ENCODE measurements around the gene RELL2.

The RELL2 gene

DNA sequence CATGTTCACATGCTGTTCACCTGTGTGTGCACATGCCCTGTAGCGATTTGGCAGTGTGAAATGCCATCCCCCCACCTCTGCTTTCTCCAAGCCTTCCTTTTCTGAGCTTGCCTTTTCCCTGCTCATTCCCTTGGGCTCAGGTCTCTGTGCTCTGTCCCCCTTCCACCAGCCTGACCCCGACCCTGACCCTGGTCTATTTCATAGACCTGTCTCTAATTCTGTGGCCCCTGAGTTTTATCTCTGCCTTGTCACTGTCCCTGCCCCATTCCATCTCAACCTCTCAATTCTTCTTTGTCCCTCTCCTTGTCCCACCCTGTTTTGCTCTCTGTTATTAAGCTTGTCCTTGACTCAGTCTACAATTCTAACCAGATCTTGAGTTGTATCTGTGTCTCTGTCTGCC is 44.5 kb downstream of the RELL2 start:
- no peak for DNase-seq

DNA sequence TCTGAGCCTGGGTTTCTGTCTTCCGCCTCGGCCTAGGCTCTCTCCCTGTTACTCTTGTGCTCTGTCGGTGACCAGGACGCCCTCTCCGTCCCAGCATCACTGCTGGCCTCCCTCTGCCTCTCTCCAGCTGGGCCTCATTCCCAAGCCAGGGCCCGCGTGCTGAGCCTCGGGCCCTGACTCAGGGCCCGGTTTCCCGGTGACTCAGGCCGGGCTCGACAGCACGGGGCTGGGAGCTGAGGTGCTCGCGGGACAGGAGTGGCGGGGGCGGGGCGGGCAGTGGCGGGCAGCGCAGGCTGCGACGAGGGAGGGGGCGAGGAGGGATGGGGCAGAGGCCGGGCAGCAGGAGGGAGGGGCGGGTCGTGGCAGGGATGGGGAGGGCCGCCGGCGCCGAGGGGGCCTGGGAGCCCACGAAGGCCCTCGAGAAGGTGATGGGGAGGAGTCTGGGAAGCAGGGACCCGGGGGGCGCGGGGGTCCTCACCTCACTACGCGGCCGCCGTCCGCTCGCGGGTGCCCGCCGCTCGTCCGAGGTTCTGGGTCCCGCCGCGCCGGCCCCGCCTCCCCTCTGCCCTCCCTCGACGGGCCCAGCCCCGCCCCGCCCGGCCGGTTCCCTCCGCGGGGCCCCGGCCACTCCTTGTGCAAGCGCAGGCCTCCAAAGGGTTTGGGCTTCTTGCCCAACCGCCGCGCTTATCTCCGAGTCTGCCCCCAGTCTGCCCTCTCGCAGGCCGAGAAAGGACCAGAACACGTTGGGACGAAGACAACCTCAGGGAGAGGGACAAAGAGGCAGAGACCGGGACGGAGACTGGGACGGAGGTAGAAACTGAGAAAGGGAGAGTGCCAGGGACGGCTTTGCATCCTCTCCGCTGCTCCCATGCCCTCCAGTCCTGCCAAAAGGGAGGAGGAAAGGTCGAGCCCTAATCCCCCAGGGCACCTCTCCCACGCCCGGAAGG is 45.2 kb downstream of the RELL2 start, which contains the start of gene ARAP3:
Gene ARAP3 (minus strand): TSS at position 536 of the 947 bp plus-strand sequence. CDS start 1,744 bp downstream, outside the sequence.
- DNase-seq = no peak

DNA sequence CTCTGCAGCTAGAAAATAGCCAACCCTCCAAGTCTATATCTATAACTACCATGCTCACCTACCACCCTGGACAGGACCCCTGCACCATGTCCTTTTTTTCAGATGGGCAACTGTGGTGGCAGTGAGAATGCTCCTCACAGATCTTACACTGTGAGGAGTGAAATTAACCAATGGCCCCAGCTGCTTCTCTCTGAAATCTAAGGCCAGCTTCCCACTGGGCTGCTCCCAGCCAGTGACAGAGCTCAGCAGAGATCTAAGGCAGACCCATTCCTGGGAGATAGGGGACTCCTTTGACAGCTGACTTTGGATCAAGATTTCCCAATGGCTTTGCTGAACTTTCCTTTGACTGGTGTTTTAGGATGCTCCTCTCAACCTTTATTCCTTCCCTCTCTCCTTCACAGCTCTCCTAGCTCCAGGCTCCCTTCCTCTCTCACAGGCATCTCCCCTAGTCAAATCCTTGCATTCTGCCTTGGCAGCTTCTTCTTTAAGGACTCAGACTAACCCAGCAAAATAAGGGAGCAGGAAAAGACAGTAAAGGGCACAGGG is 46.9 kb downstream of the RELL2 start:
- DNase-seq = no peak

DNA sequence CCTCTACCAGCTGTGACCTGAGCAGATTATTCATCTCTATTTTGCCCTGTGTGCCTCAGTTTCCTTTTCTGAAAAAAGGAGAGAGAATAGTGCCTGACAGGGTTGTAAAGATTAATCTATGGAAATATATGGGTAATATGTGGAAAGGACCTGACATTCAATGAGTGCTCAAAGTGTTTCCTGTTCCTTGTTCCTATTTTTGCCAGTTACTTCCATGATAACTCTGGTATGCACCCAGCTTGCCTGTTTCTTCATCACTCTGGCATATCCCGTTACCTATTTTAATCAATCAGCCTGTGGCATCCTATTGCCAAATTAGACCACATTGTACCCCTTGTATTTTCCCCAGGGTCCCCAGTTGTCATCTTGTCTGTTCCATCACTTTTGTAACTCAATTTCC is 48.8 kb downstream of the RELL2 start:
- no peak for DNase-seq

DNA sequence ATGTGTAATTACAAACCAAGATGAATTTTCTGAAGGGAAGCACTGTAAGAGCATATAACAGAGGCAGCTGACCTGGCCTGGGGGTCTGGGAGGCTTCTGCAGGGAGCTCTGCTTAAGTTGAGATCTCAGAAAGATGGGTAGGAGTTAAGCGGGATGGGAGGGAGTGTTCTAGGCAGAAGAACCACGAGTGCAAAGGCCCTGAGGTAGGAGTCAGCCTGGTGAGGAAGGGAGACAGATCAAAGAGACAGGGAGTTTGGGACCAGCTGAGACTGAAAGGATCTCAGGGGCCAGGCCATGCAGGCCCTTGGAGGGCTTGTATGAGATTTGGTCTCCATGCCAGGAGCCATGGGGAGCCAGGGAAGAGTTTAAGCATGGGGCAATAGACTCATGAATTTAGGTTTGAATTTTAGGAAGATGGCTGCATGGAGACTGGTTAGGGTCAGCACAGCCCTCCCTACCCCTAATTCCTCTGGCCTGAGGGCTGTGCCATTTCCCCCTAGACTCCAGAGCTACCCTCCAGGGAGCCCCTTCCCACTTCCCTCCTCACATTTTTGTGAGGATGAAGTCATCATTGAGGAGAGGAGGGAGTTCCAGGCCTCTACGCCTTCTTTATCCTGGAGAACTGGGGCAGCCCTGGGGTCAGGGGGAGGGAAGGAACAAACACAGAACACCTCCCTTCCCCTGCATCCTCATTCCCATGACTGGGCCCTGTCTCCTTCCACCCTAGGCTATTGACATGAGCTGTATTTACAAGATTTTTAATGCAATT is 50.0 kb downstream of the RELL2 start:
- DNase-seq = no peak

All from central memory CD4-positive, alpha-beta T cell (primary cell).